ENCODE measurements around the gene TMPRSS3.

The TMPRSS3 gene

GRCh38 chr21:42374864-42375499 lies 20.9 kb downstream of the TMPRSS3 start:
- in situ Hi-C loops (cut with MboI; ENCODE audit: low sequenced_read_pairs): no loop called here

DNA sequence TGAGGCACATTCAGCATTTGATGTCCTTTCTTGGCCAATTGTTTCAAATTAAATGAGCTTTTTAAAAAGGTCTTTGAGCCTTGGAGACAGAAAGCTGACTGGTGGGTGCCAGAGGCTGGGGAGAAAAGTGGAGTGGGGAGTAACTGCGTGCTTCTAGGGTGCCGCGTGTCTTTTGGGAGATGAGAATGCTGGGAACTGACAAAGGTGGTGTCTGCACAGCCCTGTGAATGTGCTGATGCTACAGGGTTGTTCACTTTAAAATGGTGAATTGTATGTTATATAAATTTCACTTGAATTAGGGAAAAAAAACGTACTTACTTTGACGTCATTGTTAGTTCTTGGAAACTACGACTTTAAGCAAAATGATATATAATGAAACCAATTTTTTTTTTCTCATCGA lies 21.4 kb downstream of the TMPRSS3 start:
- in situ Hi-C loops (cut with MboI; ENCODE audit: low sequenced_read_pairs): no loop called here

- in situ Hi-C loops (cut with MboI; ENCODE audit: low sequenced_read_pairs): no loop called here
These were observed 21.9 kb downstream of the TMPRSS3 start for GRCh38 chr21:42373908-42374455.

DNA sequence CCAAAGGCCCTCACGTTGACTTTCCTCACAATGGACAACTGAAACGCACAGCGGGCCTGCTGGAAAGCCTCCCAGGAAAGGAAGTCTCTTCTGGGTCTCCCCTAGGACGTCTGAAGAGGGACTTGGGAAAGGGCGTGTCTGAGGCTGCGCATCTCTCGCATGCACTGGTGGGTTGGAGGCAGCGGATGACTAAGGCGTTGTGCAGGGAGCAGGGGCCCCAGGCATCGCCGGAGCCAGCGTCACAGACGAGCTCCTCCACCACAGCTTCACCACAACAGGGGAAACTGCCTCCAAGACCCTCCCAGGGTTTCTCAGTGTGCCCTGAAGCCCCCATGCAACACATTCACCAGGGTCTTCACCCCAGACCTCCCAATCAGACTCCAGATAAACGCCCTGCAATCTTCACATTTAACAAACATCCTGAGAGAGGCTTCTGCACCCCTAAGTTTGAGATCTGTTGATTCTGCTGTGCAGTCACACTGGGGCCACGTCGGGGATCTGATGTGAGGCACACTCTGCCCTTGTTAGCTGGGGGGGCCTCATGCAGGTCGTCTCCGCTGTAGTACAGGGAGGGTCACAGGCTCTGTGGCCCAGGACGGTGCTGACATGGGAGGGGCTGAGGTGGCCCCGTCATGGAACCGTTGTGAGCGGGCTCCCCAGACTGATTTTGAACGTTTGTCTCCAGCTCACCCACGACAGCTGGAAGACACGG lies 22.5 kb downstream of the TMPRSS3 start:
- in situ Hi-C loops (cut with MboI; ENCODE audit: low sequenced_read_pairs): no loop called here

DNA sequence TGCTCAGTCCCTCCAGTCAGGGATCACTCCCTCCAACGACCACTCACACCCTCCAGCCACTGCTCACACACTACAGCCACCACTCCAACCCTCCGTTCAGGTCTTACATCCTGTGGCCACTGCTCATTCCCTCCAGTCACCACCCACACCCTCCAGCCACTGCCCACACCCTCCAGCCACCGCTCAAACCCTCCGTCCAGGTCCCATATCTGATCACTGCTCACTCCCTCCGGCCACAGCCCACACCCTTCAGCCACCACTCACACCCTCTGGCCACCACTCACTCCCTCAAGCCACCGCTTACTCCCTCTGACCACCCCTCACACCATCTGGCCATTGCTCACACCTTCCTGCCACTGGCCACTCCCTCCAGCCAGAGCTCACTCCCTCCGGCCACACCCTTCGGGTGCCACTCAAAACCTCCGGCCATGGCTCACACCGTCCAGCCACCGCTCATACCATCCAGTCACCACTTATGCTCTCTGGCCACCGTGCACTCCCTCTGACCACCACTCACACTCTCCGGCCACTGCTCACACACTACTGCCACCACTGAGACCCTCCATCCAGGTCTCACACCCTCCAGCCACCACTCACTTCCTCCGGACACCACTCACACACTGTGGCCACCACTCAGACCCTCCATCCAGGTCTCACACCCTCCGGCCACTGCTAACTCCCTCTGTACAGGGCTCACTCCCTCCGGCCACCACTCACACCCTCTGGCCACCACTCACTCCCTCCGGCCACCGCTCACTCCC lies 24.8 kb downstream of the TMPRSS3 start:
- in situ Hi-C loops (cut with MboI; ENCODE audit: low sequenced_read_pairs): no loop called here

DNA sequence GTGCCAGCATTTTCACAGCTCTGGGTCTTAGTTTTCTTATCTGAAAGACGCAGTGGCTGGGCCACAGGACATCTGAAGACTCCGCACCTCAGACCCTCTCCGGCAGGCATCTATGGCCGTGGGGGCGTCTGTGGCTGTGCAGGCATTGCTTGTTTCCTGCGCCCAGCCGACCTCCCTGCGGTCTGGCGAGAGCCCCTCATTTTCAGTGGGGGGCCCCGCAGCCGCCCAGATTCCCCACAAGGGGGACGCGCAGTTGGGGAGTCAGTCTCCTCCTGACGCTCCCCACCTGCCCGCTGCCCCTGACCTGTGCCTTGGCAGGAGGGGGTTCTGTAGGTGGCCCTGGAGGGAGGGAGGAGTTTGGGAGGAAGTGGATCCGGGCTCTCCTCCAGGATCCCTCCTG lies 26.0 kb downstream of the TMPRSS3 start:
- in situ Hi-C loops (cut with MboI; ENCODE audit: low sequenced_read_pairs): no loop called here

GRCh38 chr21:42367367-42368165 lies 28.3 kb downstream of the TMPRSS3 start:
- in situ Hi-C loops (cut with MboI; ENCODE audit: low sequenced_read_pairs): no loop called here

DNA sequence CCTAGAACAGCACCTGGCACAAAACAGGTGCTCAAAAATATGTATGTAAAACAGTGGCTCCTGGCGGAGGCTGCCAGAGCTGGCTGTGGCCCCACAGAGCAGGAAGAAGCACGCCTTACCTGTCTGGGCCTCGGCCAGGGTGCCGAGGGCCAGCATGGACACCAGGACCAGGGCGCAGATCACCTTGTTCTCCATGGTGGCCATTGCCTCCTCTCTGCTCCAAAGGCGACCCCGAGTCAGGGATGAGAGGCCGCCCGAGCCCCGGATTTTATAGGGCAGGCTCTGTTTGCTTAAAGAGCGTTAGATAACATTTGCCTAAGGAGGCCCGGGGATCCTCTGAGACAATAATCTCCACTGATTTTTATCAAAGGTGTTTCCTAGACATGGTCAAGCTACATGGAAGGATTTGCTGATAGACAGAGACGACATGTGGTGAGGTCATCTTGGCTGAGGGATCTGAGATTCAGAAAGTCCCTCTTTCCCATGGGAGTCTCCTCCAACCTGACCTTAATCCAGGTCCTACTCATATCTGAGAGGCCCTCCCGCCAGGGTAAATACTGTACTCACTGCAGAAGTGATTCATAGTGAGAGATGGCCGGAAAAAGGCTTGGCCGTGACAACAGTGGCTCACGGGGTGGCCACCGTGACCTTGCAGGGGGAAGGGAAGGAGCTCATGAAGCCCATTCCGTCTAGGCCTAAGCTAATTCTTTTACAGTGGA lies 29.4 kb downstream of the TMPRSS3 start, which contains the start of gene TFF1:
TFF1 (minus strand) TSS at position 244 of the 719 bp plus-strand sequence; CDS start at position 204, 40 bp downstream.
- in situ Hi-C loops (cut with MboI; ENCODE audit: low sequenced_read_pairs): no loop called here

DNA sequence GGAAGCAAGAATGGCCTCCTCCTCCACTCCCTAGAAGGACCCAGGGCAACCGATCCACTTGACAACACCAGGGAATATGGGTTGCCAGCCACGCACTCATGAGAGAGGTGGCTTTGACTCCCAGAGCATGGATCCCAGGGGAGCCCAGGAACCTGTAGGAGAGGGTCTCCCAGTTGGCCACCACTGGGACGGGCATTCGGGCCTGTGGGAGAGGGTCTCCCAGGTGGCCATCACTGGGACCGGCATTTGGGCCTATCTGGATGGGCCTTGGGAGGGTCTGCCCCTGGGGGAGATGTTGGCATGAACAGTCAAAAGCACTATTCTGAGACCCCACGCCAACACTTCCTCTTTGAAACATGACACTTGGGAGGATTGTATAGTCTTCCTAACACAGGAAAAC lies 30.1 kb downstream of the TMPRSS3 start:
- in situ Hi-C loops (cut with MboI; ENCODE audit: low sequenced_read_pairs): no loop called here

GRCh38 chr21:42364304-42364865 lies 31.5 kb downstream of the TMPRSS3 start:
- in situ Hi-C loops (cut with MboI; ENCODE audit: low sequenced_read_pairs): no loop called here

DNA sequence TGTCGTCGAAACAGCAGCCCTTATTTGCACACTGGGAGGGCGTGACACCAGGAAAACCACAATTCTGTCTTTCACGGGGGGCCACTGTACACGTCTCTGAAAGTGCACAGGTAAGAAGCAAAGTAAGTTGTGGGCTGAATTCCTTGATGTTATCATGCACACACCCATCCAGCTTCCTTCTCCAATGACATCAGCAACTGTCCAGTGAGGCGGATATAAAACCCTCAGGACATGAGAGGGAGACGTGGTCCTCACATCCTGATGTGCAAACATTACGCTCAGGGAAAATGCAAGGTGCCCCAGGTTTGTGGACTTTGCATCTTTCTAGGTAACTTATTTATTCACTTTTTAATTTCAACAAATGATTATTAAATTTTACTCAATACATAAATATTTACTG lies 32.5 kb downstream of the TMPRSS3 start:
- in situ Hi-C loops (cut with MboI; ENCODE audit: low sequenced_read_pairs): no loop called here

- in situ Hi-C loops (cut with MboI; ENCODE audit: low sequenced_read_pairs): no loop called here
These were observed 33.2 kb downstream of the TMPRSS3 start for GRCh38 chr21:42362700-42363099.

GRCh38 chr21:42362198-42362597 lies 33.7 kb downstream of the TMPRSS3 start:
- in situ Hi-C loops (cut with MboI; ENCODE audit: low sequenced_read_pairs): no loop called here

DNA sequence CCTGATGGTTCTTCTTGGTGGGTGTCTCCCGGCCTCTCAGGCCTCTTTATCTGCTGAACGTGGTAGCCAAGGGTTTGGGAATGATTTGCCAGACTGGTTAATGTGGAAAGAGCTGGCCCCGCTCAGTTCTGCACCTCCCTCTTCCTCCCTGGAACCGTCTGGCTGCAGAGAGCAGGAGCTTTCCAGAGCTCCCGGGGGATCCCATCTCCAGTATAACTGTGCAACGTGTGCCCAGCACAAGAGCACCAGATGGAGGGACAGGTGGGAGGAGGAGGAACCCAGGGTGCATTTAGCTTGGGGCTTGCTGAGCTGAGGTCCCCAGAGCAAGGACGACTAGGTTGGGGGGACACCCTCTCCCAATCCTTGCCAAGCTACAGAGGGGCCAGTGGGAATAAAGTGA lies 34.6 kb downstream of the TMPRSS3 start:
- in situ Hi-C loops (cut with MboI; ENCODE audit: low sequenced_read_pairs): no loop called here

DNA sequence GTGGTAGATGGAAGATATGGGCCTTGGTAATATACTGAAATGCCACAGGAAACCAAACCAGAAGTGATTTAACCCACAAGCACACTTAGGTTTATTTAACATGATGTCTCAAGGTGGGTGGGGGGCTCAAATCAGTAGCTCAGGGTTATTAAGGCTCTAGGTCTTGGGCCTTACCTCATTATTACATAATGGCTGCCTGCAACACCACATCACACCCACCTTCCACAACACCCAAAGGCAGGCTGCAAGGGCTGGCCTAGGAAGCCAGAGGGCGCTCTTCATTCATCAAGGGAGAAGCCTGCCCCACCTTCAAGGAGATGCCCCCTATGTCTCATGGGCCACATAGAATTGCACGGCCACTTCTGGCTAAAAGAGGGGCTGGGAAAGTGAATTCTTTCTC lies 35.5 kb downstream of the TMPRSS3 start:
- in situ Hi-C loops (cut with MboI; ENCODE audit: low sequenced_read_pairs): no loop called here

DNA sequence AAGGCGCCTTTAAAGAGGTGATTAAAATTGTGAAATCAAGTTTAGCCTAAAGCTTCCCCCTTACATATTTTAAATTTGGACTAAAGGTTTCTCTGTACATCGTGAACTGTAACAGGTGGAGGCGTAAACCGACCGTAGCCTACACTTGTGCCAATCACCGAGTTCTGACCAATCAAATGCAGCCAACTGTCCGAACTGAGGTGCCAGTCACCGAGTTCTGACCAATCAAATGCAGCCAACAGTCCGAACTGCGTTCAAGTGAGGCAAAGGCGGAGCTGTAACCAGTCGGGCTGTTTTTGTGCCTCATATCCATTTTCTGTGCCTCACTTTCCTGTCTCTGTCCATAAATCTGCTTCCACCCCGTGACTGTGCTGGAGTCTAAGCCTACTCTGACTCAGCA lies 36.9 kb downstream of the TMPRSS3 start:
- in situ Hi-C loops (cut with MboI; ENCODE audit: low sequenced_read_pairs): no loop called here

DNA sequence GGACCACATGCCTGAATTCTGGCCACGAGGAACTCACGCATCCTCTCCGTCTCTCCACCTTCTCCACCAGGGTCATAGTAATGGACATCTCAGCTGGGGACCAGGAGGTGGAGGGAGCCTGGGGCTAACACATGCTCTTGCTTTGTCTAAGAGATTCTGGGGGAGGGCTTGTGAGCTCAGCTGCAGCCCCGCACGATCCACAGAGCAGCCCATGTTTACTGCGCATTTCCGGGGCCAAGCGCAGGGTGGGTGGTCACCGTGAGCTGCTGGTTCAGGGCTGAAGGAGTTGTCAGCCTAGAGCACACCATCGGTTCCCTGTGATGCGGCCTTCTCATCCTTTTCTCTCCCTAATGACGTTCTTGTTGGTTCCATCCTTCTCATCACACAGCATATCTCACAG lies 37.6 kb downstream of the TMPRSS3 start:
- in situ Hi-C loops (cut with MboI; ENCODE audit: low sequenced_read_pairs): no loop called here

GRCh38 chr21:42357307-42357706 lies 38.5 kb downstream of the TMPRSS3 start:
- in situ Hi-C loops (cut with MboI; ENCODE audit: low sequenced_read_pairs): no loop called here

DNA sequence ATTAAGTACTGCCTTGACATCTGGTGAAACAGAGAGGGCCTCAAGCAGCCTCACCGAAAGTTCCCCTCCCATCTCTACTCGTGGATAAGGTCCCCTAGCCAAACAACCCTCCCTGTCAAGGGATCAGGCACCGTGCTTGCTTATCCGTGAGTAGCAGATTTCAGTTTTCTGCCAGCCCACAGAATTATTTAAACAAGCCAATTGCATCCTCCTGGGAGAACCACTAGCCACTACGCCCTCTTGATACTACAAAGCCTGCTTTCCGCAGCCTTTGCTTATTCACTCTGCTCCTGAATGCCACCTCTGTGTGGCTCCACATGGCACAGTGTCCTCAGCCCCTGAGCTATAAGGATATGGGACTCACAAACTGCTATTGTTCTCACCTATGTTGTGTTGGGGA lies 39.2 kb downstream of the TMPRSS3 start:
- in situ Hi-C loops (cut with MboI; ENCODE audit: low sequenced_read_pairs): no loop called here

DNA sequence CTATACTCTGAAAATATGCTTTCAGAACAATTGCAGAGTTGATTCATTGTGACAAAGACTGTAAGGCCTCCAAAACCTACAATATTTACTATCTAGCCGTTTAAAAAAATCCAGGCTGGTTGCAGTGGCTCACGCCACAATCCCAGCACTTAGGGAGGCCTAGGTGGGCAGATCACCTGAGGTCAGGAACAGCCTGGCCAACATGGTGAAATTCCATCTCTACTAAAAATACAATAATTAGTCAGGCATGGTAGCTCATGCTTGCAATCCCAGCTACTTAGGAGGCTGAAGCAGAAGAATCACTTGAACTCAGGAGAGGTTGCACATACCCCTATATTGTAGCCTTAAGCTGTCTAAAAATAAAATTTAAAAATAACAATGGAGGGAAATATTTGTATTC lies 39.8 kb downstream of the TMPRSS3 start:
- in situ Hi-C loops (cut with MboI; ENCODE audit: low sequenced_read_pairs): no loop called here
